D721Med (cell line): ENCODE data around the gene CABP7.

Experiments used
- DNase-seq: peaks from one replicate; pipeline ENCODE4 v3.0.0; 2011; ENCODE audit warnings: low spot score; ENCODE audit not compliant: insufficient read length
- FAIRE-seq: peaks from 2 replicates; lab custom pipeline; 2011; peaks lifted over from hg19 to GRCh38; lab: Jason Lieb, UNC
- CTCF ChIP-seq: IDR thresholded peaks from 2 replicates; pipeline ENCODE4 v1.5.1; 2012; ENCODE audit warnings: mild to moderate bottlenecking, control low read depth; ENCODE audit not compliant: insufficient read depth; ENCODE audit errors: missing control alignments

Gene CABP7

GRCh38 chr22:29710193-29710592, 9.6 kb upstream of the CABP7 start:
- no peak for TF ChIP-seq CTCF
- no peak for DNase-seq
- no peak for FAIRE-seq

- DNase-seq (no peak), FAIRE-seq (no peak)
- no peak for TF ChIP-seq CTCF
Observed at GRCh38 chr22:29710922-29711593, 8.7 kb upstream of the CABP7 start.

- TF ChIP-seq CTCF = no peak
- no peak for DNase-seq
- no peak for FAIRE-seq
Observed at GRCh38 chr22:29712119-29712518, 7.7 kb upstream of the CABP7 start.

- FAIRE-seq = no peak
- no peak for TF ChIP-seq CTCF
Observed at GRCh38 chr22:29713156-29713727, 6.6 kb upstream of the CABP7 start.

GRCh38 chr22:29715240-29715639, 4.6 kb upstream of the CABP7 start:
- DNase-seq (no peak), FAIRE-seq (no peak)
- TF ChIP-seq CTCF = no peak

More at GRCh38 chr22:29713156-29713727, 6.6 kb upstream of the CABP7 start:
- DNase-seq = no peak

GRCh38 chr22:29715705-29716104, 4.1 kb upstream of the CABP7 start:
- no peak for DNase-seq
- FAIRE-seq = no peak

More at GRCh38 chr22:29715705-29716104, 4.1 kb upstream of the CABP7 start:
- no peak for TF ChIP-seq CTCF
